ENCODE results near the gene PARP9.
"Not testable (repeated sequence)": the region's sequence is repeated elsewhere in the genome, so short reads cannot be mapped to it uniquely, and the experiment has no call there.

The PARP9 gene

DNA sequence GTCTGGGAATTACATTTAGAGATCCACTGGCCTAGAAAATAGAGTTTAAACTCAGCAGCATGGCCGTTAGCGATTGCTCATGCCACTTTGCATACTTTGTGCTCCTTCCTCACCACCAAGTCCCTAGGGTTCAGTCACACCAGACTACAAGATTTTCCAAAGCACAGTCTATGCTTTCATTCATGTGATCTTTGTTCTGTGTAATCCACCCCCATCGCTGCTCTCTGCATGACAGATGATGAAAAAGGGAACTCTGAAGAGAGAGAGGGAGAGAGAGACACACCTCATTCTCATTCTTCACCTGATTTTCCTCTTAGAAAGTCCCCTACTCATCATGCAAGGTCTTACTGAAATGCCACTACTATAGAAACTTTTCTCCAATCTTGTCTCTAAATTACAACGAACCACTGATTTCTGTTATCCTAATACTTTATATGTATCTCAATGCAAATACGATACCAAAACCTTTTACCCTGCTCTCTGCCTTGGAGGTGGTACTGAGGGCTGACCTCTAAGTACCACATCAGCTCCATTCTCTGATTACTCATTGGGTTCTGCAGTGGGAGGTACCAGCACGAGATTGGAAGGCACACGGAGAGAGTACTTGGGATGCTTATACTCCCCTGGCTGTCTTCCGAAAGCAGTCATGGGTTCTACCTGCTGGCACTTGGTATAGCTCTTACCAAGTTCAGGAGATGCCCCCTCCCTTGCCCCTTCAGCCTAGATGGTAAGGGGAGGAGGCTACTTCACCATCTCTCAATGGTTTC, 12.3 kb upstream of the PARP9 start:
- DNase-seq (ENCODE audit: low read depth in 2 of 2), result no peak

GRCh38 chr3:122572940-122573412, 8.9 kb upstream of the PARP9 start:
- DNase-seq (ENCODE audit: low read depth in 2 of 2), result no peak

- no peak for DNase-seq (ENCODE audit: low read depth in 2 of 2)
These were observed 4.7 kb upstream of the PARP9 start for GRCh38 chr3:122568755-122569154.

- DNase-seq (ENCODE audit: low read depth in 2 of 2), result not testable (repeated sequence)
These were observed 4.0 kb upstream of the PARP9 start for GRCh38 chr3:122568131-122568530.

GRCh38 chr3:122563717-122564025, 429 bp downstream of the PARP9 start:
- no peak for DNase-seq (ENCODE audit: low read depth in 2 of 2)

GRCh38 chr3:122562923-122563716, 980 bp downstream of the PARP9 start:
- DNase-seq (ENCODE audit: low read depth in 2 of 2), result no peak

- peak; percentile 25 to 27 for DNase-seq (ENCODE audit: low read depth in 2 of 2)
These were observed 3.4 kb downstream of the PARP9 start for GRCh38 chr3:122560680-122561079.

DNA sequence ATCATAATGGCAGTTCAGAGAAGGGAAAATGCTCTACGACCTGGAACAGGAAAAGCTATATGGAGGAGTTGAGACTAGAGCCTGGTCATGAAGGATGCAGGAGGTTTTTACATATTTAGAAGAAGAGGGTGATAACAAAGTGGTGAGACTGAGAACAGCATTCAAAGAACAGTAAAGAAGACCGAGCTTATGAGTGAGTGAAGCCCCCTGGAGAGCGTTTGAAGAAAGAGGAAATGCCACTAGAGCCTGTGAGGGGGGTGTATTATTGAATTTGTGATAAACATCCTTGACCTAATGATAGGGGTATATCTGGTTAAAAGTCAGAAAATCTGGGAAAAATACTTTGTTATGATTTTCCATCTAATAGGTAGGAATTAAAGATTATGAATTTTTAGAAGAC, 4.2 kb downstream of the PARP9 start:
- DNase-seq (ENCODE audit: low read depth in 2 of 2), result no peak

DNA sequence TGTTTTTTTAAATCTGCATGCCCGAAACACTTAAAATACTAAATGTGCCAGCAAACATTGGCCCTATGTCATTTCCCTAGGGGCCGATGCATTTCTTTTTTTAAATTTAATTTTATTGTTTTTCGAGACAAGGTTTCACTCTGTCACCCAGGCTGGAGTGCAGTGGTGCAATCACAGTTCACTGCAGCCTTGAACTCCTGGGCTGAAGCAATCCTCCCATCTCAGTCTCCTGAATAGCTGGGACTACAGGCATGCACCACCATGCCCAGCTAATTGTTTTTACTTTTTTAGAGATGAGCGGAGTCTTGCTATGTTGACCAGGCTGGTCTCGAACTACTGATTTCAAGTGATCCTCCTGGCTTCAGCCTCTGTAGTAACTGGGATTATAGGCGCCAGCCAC, 5.5 kb downstream of the PARP9 start:
- no peak for DNase-seq (ENCODE audit: low read depth in 2 of 2)

GRCh38 chr3:122557356-122557755, 6.7 kb downstream of the PARP9 start:
- no peak for DNase-seq (ENCODE audit: low read depth in 2 of 2)

- DNase-seq (ENCODE audit: low read depth in 2 of 2), result no peak
These were observed 8.6 kb downstream of the PARP9 start for GRCh38 chr3:122555275-122556071.

GRCh38 chr3:122553171-122553570, 10.9 kb downstream of the PARP9 start:
- no peak for DNase-seq (ENCODE audit: low read depth in 2 of 2)

DNA sequence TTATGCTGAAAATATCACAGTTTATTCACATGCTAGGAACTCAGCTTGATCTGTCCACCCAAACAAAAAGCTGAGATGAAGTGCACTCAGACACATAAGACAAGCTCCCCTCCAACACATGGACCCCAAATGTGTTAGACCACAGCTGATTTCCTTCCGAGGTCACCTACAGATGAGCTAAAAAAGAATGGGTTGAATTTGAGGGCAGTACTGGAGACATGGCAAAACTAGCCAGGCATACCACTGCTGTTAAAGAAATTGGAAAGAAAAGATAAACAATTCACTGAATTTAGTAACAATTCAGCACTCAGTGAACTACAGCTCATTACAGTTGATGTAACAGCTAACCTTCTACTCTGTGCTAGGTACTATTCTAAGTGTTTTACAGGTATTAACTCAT, 15.5 kb downstream of the PARP9 start:
- no peak for DNase-seq (ENCODE audit: low read depth in 2 of 2)

DNA sequence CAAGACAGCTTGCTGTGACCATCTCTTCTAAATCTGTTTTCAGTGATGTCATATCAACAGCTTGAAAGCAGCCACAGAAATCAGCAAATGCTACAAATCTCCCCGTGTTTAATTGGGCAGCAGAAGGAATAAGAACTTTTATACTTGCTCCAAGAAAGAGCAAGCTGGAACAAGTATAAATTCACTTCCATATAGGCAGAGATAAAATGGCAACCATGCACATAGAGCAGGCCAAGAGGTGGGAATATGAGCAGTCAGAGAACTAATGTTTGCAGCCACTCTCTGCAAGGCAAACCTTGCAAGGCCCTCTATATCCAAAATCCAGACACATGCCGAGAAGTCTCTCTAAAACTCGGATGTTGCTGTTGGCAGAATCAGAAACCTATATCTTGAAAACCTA, 16.0 kb downstream of the PARP9 start:
- no peak for DNase-seq (ENCODE audit: low read depth in 2 of 2)

GRCh38 chr3:122546151-122546550, 17.9 kb downstream of the PARP9 start:
- no peak for DNase-seq (ENCODE audit: low read depth in 2 of 2)

DNA sequence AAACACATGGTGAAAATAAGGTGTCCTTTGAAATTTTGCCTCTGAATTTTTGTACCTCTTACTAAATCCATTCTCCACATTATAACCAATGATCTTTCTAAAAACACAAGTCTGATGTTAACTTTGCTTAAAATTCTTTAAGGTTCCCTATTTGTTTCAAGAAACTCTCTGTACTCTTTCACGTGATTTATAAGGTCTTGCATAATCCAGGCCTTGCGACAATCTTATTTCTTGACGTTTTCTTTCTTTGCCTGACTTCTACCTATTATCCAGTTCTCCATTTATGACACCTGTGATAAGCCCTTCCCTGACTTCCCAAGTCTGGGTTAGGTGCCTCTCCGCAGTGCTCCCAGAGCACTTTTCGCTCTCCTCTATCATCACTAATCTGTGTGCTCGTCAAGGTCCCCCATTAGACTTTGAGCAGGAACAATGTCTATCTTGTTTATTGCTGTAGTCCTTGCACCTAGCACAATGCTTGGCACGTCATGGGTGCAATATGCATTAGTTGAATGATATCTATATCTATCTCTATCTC, 25.1 kb downstream of the PARP9 start:
- DNase-seq (ENCODE audit: low read depth in 2 of 2), result no peak

GRCh38 chr3:122536632-122537001, 27.5 kb downstream of the PARP9 start:
- DNase-seq (ENCODE audit: low read depth in 2 of 2), result no peak

GRCh38 chr3:122535964-122536631, 28.0 kb downstream of the PARP9 start:
- no peak for DNase-seq (ENCODE audit: low read depth in 2 of 2)

GRCh38 chr3:122533931-122534334, 30.2 kb downstream of the PARP9 start:
- DNase-seq (ENCODE audit: low read depth in 2 of 2), result peak; percentile 16 to 22

- DNase-seq (ENCODE audit: low read depth in 2 of 2), result no peak
These were observed 30.6 kb downstream of the PARP9 start for GRCh38 chr3:122533480-122533879.

DNA sequence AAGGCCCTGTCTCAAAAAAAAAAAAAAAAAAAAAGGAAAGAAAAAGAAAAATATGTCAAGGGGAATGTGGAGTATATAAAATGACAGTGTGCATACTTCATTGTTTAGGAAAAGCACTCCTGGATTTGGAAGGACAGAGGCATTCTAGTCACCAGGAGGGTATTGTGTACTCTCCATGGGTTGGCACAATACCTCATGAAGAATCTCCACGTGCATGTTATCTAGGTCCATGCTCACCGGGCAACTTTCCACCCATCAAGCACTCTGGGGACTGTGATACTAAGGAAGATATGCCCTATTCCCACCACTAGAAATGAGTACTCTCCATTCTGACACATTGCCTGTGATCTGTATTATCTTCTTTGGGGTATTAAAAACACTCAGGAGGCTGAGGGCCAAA, 33.9 kb downstream of the PARP9 start:
- DNase-seq (ENCODE audit: low read depth in 2 of 2), result no peak

DNA sequence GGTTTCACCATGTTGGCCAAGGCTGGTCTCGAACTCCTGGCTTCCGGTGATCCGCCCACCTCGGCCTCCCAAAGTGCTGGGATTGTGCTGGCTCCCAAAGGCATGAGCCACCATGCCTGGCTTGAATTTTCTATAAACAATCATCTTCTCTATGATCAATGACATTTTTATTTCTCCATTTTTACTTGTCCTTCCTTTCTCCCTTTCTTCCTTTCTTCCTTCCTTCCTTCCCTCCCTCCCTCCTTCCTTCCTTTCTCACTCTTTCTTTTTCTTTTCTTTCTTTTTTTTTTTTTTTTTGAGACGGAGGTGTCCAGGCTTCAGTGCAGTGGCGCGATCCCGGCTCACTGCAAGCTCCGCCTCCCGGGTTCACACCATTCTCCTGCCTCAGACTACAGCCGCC, 40.8 kb downstream of the PARP9 start:
- no peak for DNase-seq (ENCODE audit: low read depth in 2 of 2)
